HPDE6-E6E7 (cell line): ENCODE data around the gene ACSM6.
A peak's percentile ranks its signal among the peaks of the same experiment; 100 is the strongest.

Experiments used
- DNase-seq: peaks from one replicate; pipeline ENCODE4 v3.0.0; 2011; ENCODE audit warnings: missing footprints; ENCODE audit errors: extremely low spot score

Gene ACSM6

DNA sequence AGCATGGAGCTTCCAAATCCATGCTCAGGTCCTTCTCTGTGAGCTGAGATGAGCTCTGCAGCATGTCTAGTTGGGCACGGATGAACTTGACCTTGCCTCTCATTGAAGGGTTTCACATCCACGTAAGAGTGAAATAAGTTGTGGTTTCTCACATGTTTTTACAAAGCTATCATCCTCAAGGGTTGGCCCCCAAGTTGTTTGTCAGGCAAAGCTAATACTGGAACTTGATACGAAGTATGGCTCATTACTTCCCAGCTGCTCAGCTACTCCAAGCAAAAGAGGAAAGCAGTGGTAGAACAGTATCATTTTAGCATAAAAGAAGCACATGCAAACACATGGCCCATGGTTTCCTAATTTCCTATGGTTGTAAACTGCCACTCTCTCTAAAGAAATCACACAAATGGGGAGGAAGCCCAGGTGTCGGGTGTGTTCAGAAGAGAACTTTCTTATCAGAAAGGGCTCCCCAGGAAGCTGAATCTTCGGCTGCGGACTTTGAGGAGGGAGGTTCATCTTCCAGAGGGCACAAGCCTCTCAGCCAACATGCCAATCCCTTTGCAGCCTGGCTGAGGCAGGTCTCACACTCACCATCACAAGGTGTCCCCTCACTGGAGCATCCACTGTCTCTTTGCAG, 51.5 kb downstream of the ACSM6 start:
- DNase-seq: no peak

DNA sequence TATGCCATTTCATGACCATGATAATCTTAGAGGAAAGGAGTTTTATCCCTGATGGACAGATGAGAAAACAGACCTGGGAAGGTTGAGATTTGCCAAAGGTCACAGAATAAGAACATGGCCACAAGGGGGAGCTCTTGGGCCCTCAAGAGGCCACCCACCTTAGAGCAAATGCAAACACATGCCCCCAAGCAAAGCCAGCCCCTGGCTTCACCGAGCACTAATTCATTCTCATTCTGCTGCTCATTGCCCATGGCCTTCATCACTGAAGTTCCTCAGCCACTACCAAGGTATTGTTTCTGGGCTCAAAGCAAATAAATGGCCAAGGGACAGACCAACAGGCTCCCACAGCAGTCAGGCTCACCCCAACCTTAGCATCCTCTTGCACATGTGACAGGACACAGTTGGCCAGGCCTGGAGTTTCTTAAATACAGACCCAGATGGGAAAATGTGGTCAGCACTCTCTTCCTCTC, 52.6 kb downstream of the ACSM6 start:
- DNase-seq: no peak

DNA sequence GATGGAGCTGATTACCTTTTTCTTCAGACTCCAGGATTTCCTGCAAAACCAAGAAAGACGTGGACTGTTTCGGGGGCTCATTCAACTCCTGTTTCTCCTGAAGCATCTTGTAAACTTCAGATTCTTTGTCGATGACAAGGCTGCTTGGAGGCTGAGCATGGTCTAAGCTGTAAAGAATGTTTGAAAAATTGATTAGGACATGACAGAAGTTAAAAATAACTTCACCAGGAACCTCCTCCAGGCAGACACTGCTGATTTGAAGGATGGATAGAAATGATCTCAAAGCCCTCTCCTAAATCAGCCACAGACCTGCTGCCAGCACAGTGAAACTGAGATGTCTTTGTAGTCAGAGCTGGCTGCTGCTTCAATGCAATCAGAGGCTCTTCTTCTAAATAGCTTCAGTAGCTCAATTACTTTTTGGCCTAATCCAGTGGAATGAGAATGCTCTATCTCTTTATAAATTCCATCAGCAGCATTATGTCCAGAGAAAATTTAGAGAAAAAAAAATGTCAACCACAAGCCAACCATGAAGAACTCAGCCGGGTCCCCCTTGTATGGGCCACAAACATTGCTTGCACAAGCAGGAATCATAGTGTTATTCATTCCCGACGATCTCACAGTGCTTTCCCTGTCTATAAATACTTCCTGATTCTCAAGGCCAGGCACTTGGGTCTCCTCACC, 53.3 kb downstream of the ACSM6 start:
- no peak for DNase-seq

DNA sequence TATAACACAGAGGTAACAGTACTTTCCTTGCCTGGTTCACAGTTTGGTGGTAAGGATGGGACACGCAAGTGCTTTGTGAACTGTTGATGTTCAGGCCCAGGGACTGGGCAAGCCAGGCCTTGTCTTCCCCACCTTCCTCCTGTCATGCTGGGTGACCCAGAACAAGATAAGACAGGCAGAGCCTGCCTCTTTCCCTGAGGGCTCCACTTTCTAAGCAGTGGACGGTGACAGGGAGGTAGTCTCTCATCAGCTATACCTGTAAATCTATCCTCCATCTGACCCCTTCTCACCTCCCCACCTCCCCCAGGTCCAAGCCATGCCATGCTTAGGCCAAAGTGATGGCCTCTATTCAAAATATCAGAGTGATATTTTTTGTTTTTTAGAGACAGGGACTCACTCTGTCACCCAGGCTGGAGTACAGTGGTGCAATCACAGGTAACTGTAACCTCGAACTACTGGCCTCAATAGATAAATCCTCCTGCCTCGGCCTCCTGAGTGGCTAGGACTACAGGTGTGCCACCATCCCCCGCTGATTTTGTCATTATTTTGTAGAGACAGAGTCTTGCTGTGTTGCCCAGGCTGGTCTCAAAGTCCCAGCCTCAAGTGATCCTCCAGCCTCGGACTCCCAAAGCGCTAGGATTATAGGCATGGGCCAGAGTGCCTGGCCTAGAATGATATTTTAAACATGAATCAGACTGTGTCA, 54.0 kb downstream of the ACSM6 start:
- DNase-seq: peak; percentile 90

DNA sequence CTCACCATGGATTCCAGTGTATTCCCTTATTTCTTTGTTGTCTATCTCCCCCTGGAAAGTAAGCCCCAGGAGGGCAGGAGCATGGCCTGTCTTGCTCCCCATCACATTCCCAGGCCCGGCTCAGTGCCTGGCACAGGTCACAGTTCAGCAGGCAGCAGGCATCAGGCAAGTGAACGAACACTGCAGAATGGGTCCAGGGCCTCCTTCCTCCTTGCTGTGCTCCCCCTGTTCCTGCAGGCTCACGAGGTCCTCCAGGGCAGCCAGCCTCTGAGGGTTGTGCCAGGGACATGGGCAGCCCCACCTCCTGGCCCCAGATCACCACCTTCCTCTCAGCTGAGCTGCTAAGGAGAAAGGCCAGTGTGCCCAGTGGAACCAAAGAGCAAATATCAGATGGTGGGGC, 55.0 kb downstream of the ACSM6 start:
- no peak for DNase-seq

DNA sequence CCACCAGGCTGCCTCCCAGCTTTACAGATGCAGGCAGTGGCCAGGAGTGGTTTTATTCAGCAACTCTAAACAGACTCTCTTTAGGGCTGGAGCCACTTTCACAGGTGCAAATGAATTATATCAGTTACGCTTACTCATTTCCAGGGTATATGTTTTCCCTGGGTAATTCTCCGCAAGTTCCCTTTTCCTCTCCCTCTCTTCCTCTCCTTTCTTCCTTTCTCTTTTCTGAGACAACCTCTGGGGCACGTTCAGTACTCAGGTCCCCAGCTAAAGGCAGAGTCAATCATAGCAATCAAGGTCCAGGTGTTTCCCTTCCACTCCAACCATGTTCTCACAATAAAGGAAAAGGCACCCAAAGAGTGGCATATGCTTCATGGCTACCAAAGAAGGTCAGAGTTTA, 55.4 kb downstream of the ACSM6 start:
- DNase-seq: no peak

DNA sequence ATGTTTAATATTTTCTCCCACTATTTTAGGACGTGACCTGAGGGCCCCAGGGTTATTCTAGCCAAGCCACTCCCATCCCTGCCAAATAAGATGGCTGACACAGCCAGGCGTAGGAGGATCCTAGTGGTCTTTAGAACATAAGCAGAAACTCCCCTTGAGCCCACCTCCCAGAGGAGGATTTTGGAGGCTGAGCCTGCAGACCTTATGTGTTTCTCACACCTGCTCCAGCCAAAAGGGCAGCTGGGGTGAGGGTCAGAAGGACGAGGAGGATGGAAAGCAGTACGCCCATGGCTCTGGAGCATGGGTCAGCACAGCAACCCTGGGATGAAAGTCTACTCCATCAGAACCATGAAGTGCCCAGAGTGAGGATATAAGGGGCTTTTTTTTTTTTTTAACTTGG, 56.8 kb downstream of the ACSM6 start:
- DNase-seq: no peak

DNA sequence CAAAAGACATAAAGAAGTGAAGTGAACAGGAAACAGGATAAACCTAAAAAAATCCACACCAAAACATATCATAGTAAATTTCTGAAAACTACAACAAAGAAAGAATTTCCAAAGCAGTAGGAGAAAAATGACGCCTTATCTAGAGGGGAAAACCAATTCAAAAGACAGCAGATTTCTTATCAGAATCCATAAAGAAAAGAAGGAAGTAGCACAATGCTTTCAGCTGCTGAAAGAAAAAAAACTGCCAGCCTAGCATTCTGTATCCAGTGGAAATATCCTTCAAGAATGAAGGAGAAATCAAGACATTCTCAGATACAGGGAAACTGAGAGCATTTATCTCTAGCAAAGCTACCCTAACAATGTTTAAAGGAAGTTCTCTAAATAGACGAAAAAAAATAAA, 59.0 kb downstream of the ACSM6 start:
- DNase-seq: no peak

DNA sequence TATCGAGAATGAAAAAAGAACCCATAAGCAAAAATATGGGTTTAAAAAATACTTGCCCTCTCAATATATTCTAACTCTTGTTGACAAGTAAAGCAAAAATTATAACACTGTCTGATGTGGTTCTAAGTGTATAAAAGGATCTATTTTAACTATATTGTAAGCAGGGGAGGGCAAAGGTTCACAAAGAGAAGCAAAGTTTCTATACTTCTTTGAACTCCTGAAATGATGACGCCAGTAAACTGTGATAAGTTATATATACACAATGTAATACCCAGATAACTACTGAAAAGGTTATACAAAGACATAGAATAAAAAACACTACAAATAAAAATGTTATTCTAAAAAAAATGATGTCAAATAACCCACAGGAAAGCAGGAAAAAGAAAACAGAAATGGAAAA, 59.6 kb downstream of the ACSM6 start:
- DNase-seq: no peak

DNA sequence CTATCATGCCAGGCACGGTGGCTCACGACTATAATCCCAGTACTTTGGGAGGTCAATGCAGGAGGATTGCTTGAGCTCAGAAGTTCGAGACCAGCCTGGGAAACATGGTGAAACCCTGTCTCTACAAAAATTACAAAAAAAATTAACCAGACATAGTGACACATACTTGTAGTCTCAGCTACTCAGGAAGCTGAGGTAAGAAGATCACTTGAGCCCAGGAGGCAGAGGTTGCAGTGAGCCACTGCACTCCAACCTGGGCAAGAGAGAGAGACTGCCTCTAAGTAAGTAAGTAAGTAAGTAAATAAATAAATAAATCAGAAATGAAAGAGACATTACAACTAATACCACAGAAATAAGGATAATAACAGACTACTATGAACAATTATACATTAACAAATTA, 60.6 kb downstream of the ACSM6 start:
- no peak for DNase-seq

DNA sequence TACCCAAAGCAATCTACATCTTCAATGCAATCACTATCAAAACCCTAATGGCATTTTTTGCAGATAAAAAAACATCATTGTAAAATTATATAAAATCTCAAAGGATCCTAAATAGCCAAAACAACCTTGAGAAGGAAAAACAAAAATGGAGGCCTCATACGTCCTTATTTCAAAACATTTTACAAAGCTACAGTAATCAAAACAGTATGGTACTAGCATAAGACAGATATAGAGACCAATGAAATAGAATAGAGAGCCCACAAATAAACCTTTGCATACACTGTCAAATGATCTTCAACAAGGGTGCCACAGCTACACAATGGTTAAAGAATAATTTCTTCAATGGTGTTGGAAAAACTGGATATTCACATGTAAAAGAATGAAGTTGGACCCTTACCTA, 62.2 kb downstream of the ACSM6 start:
- DNase-seq: no peak

DNA sequence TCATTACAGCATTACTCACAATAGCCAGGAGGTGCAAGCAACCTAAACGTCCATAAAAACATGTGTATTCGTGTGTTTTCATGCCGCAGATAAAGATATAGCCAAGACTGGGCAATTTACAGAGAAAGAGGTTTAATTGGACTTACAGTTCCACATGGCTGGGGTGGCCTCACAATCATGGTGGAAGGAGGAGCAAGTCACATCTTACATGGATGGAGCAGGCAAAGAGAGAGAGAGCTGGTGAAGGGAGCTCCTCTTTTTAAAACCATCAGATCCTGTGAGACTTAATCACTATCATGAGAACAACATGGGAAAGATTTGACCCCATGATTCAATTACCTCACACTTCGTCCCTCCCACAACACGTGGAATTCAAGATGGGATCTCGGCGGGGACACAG, 63.8 kb downstream of the ACSM6 start:
- DNase-seq: no peak

DNA sequence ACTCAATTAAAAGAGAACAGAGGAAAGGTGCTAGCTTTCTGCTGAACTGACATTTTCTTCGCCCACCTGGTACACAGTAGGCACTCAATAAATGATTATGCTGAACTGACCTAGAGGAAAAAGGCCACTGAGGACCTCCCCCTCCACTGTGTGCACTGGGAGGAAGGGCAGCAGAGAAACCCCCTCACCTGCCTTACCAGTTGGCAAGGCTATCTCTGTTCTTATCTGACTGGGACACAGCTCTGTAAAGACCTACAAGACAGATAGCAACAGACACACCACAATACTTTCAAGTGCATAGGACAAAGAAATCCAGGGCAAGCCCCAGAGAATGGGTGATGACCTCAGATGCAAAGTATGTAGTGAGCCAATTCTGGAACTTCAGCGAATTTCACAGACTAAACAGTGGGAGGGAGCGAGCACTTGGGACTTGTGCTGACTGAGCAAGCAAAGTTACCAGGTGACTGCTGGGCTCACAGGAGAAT, 66.4 kb downstream of the ACSM6 start:
- DNase-seq: no peak

DNA sequence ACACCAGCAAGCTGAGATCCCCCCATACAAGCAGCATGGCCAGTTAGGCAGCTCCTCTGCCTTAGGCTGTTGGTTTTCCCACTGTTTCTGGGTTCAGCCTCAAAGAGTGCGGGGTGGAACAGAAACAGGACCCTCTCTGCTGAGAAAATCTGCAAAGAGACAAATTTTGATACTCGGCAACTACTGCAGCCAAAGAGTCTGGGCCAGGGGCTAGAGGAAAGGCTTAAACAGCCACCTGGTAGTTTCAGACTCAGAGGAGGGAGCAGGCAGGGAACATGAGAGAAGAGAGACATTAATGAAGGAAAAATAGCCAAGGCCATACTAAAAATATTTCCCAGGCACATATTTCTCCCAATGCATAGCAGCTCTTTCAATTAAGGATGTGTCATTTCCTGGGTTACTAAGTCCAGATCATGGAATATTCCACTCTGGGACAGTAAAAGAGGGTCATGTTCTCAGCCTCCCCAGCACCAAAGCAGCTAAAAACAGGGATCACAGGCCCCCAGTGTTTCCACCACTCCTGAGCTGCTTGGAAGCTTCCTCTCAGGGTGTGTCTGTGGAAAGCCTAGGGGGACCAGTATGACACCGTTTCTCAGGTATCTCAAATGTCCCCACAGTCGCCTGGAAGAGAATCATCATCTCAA, 67.0 kb downstream of the ACSM6 start:
- no peak for DNase-seq

DNA sequence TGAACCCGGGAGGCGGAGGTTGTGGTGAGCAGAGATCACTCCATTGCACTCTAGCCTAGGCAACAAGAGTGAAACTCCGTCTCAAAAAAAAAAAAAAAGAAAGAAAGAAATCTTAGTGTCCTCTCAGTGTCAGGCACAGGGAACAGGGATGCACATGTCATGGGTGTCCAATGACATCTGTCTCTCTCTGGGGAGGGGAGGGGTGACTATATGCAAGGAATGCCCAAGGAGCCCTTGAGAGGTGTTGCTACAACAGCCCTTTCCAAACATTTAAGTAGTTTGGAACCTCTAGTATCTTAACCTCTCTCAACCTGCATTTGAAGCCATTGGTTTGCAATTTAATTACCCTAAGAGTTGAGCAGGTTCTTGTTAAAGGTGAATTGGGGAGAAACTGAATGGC, 67.9 kb downstream of the ACSM6 start:
- DNase-seq: no peak

DNA sequence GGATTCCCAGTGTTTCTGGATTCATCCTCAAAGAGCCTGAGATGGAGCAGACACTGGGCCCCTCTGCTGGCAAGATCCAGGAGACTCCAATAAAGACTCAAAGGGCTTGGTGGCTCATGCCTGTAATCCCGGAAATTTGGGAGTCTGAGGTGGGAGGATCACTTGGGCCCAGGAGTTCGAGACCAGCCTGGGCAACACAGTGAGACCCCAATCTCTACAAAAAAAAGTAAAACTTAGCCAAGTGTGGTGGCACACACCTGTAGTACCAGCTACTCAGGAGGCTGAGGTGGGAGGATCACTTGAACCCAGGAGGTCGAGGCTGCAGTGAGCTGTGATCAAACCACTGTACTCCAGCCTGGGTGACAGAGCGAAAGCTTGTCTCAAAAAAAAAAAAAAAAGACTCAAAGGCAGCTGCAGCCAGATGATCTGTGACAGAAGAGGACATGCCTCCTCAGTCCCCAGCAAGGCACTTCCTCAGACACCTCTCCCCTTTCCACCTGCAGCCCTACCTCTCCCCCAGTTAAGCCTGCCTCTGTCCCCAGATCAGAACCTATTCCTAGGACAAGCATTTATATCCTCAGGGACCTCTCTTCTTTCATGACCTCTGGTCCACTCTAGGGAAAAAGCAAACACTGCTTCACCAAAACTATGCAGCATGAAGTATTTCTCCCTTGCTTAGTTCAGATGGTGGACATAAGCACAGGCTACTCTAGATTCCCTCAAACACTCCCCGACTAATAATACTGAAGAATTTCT, 68.9 kb downstream of the ACSM6 start:
- no peak for DNase-seq

DNA sequence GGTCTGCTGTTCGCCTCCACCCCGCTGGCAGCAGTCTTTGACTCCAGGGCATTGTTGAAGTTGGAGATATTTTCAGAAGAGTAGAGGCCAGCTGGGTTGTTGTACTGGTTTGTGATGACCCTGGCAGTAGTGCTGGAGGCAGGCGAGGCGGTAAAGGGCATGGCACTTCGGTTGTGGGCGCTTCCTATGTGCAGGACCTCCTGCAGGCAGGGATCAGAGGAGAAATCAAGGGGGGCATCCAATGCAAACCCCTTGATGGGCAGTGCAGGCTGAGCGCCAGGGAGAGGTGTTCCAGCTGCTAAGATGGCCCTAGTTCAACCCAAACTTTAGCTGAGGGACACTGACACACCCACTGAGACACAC, 69.8 kb downstream of the ACSM6 start:
- DNase-seq: no peak

DNA sequence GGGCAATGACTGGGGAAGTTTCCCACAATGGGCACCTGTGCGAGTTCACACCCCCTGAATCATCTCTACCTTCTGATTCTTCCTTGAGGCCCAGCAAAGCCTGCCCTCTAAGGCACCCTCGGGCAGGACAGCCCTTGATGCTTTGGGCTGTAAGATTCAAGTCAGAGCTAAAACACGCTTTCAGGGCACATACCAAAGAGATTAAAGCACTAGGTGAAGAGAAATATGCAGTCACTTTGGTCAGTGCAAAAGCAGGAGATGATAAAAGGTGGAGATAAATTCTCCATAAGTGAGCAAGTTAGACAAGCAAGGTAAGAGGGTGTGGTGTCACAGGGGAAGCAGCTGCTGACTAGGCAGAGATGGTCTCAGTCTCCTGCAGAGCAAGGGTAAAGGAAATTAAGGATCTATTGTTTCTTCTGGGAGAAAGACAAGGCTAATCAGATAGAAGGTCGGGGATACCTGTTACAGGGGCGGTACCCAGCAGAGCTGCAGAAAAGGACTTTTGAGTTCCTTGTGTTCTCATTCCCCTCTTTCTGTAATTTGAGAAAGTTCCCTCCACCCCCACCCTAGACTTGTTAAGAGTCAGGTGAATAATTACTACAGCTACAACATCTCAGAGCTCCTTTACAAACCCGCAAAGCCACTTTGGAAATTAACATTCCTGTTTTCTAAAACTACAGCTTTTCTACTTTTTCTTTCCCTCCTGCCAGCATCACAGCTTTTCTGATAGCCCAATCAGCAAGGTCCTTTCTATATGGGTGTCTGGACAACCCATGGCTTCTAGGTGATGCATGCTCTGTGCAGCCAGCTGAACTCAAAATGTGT, 70.4 kb downstream of the ACSM6 start:
- peak; percentile 82 for DNase-seq

DNA sequence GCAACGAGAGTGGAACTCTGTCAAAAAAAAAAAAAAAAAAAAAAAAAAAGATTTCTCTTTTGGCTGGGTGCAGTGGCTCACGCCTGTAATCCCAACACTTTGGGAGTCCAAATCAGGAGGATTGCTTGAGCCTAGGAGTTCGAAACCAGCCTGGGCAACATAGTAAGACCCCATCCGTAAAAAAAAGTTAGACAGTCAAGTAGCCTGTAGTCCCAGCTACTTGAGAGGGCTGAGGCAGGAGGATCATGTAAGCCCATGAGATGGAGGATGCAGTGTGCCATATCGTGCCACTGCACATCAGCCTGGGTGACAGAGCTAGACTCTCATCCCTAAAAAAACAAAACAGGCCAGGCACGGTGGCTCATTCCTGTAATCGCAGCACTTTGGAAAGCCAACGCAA, 71.5 kb downstream of the ACSM6 start:
- DNase-seq: no peak

DNA sequence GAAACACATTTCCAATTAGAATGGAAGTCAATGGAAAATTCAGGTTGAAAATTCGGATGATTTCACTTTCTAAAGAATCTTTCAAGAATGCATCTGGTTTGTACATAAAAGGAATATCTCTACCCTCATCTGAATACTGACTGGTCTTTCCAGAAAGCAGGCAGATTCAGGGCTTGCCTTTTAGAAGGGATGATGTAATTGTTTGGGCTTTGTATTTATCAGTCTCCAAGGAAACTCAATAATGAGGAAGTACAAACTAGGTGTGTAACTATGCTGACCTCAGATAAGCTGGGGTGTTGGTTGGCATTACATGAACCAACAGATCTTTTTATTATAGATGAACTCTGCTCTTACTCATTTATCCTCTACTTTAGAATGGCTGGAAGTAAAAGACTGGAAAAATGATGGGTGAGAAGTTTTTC, 72.6 kb downstream of the ACSM6 start:
- DNase-seq: peak; percentile 86

DNA sequence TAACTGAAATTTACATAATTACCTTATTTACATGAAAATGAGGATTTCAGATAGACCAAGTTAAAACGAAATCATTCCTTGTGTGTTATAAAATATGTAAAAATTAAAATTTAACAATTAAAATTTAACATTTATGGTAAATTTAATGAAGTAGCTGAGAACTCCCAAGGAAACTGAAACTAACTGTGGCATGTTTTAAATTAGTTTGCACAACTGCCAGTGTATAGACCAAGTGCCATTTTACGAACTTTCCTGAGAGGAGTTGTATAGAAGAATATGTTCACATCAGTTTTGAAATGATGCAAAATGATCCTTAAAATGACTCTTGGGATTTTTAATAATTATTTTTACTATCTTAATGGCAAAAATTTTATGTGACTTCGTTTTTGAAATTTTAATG, 73.2 kb downstream of the ACSM6 start:
- DNase-seq: no peak
